Uterus (tissue), 4 donors: ENCODE results near the gene SP140. TPM values are rescaled to one million over a fixed set of nuclear protein-coding genes. Genes with fewer than 3 reads are reported as not detected.

Source experiments
- DNase-seq, 2 donors: peaks; one replicate each; pipeline ENCODE4 v3.0.0-alpha.2; 2019 to 2020
- H3K27ac ChIP-seq, 2 donors: fragments of 200-600 bp; sonication (generic); 1 replicate in 1 of 2; 2 replicates in 1 of 2; pipeline ENCODE4 v1.5.1; 2016 to 2018
- H3K27me3 ChIP-seq, 2 donors: fragments of 200-600 bp; sonication (generic); one replicate each; pipeline ENCODE4 v1.5.1; 2018 to 2019; ENCODE audit warnings: control low read depth in 1 of 2
- H3K36me3 ChIP-seq, 2 donors: fragments of 200-600 bp; sonication (generic); one replicate each; pipeline ENCODE4 v1.5.1; 2019; ENCODE audit warnings: control low read depth in 1 of 2
- H3K4me1 ChIP-seq, 2 donors: fragments of 200-600 bp; sonication (generic); one replicate each; pipeline ENCODE4 v1.5.1; 2018 to 2019; ENCODE audit warnings: control low read depth in 1 of 2
- H3K4me3 ChIP-seq, 2 donors: fragments of 200-600 bp; sonication (generic); 1 replicate in 1 of 2; 2 replicates in 1 of 2; pipeline ENCODE4 v1.5.1; 2018 to 2019; ENCODE audit warnings: mild to moderate bottlenecking in 1 of 2
- H3K9me3 ChIP-seq, 2 donors: fragments of 200-600 bp; sonication (generic); one replicate each; pipeline ENCODE4 v1.5.1; 2019; ENCODE audit warnings: control low read depth in 1 of 2
- POLR2A ChIP-seq, 2 donors: fragments of 450-650 bp; IDR thresholded peaks; one replicate each; pipeline ENCODE4 v1.6.1; 2016; ENCODE audit warnings: antibody characterized with exemption in 2 of 2, mild to moderate bottlenecking in 1 of 2, moderate library complexity in 1 of 2
- intact Hi-C: fragments of 100-400 bp; cut with DNase I; formaldehyde crosslinking; loops from one replicate; pipeline ENCODE4 v1.15.1; 2023; ENCODE audit warnings: low total_unique reads
- total RNA-seq, 4 donors: library from RNA; depleted of rRNA in 3 of 4; stranded (reverse); fragments of >200 nt in 3 of 4; gene quantifications; one replicate each; pipeline versions ENCODE4 v1.1.0 to v1.2.4, GENCODE V29; 2014 to 2023
- TF ChIP-seq, protein P1 (sequence below), 4 experiments: fragments of 200-600 bp in 2 of 4; fragments of 450-650 bp in 2 of 4; sonication (generic) in 2 of 4; IDR thresholded peaks; one replicate each; pipeline ENCODE4 v1.5.1; 2016 to 2019; ENCODE audit warnings: antibody characterized with exemption in 4 of 4, mild to moderate bottlenecking in 2 of 4, moderate library complexity in 1 of 4
- donor health status: DM: yes; HTN: yes; CAD: no.

The SP140 gene
- total RNA-seq, 4 donors from 2014 or later: 0.77 to 1.1 (median 0.97) TPM; not detected in 1

GRCh38 chr2:230234122-230234722 lies 8.7 kb downstream of the SP140 start:
- no peak for DNase-seq
- Histone ChIP-seq H3K27me3 (no peaks in the 10 kb centered on the region), H3K36me3 (no peaks in the 10 kb centered on the region), H3K9me3 (peaks cover 0 to 8% of the 10 kb centered on the region in 2 donors), H3K27ac (no peak overlapping the region), H3K4me3 (no peak overlapping the region), H3K4me1 (no peaks in the 10 kb centered on the region)
- no peak for TF ChIP-seq POLR2A (IDR thresholded peaks at IDR 0.05)
- TF ChIP-seq, protein P1, sequence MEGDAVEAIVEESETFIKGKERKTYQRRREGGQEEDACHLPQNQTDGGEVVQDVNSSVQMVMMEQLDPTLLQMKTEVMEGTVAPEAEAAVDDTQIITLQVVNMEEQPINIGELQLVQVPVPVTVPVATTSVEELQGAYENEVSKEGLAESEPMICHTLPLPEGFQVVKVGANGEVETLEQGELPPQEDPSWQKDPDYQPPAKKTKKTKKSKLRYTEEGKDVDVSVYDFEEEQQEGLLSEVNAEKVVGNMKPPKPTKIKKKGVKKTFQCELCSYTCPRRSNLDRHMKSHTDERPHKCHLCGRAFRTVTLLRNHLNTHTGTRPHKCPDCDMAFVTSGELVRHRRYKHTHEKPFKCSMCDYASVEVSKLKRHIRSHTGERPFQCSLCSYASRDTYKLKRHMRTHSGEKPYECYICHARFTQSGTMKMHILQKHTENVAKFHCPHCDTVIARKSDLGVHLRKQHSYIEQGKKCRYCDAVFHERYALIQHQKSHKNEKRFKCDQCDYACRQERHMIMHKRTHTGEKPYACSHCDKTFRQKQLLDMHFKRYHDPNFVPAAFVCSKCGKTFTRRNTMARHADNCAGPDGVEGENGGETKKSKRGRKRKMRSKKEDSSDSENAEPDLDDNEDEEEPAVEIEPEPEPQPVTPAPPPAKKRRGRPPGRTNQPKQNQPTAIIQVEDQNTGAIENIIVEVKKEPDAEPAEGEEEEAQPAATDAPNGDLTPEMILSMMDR (IDR thresholded peaks at IDR 0.05): no peak
- intact Hi-C loops: no loop called here

GRCh38 chr2:230234845-230235244 lies 9.3 kb downstream of the SP140 start:
- Histone ChIP-seq H3K36me3 (no peaks in the 10 kb centered on the region), H3K27me3 (no peaks in the 10 kb centered on the region), H3K4me1 (no peaks in the 10 kb centered on the region), H3K27ac (no peak overlapping the region), H3K9me3 (peaks cover 0 to 8% of the 10 kb centered on the region in 2 donors), H3K4me3 (no peak overlapping the region)
- DNase-seq: no peak
- TF ChIP-seq, protein P1 (IDR thresholded peaks at IDR 0.05): no peak
- no peak for TF ChIP-seq POLR2A (IDR thresholded peaks at IDR 0.05)
- intact Hi-C loops: no loop called here

DNA sequence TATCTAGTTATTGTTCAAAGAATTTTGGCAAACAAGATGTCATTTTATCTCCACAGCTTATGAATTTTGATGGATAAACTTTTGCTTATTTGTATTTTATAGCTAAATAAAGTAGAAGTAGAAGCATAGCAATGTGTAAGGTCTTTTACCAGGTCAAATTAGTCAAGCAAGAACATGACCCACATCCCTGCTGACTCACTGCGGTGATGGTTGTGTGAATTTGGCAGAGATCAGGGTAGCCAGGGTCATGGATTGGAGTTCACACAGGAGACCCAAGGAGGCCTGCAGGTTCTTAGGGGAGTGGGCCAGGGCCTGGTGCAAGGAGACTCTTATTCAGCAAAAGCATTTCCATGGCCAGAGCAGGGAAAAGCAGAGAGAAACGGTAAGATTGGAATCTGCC lies 18.7 kb downstream of the SP140 start:
- H3K27me3 ChIP-seq: no peaks in the 10 kb centered on the region
- H3K9me3 ChIP-seq: no peaks in the 10 kb centered on the region
- H3K36me3 ChIP-seq: no peaks in the 10 kb centered on the region
- no peak overlapping the region for H3K27ac ChIP-seq
- TF ChIP-seq, protein P1 (IDR thresholded peaks at IDR 0.05): no peak
- TF ChIP-seq POLR2A (IDR thresholded peaks at IDR 0.05): no peak
- H3K4me1 ChIP-seq: no peaks in the 10 kb centered on the region
- DNase-seq: no peak
- no peak overlapping the region for H3K4me3 ChIP-seq
- intact Hi-C loops: no loop called here

GRCh38 chr2:230246206-230246605 lies 20.7 kb downstream of the SP140 start:
- intact Hi-C loops: no loop called here
- no peak overlapping the region for H3K4me3 ChIP-seq
- no peaks in the 10 kb centered on the region for H3K27me3 ChIP-seq
- no peaks in the 10 kb centered on the region for H3K36me3 ChIP-seq
- DNase-seq: no peak
- no peaks in the 10 kb centered on the region for H3K4me1 ChIP-seq
- H3K27ac ChIP-seq: no peak overlapping the region
- H3K9me3 ChIP-seq: no peaks in the 10 kb centered on the region
- no peak for TF ChIP-seq POLR2A (IDR thresholded peaks at IDR 0.05)
- TF ChIP-seq, protein P1 (IDR thresholded peaks at IDR 0.05): no peak

DNA sequence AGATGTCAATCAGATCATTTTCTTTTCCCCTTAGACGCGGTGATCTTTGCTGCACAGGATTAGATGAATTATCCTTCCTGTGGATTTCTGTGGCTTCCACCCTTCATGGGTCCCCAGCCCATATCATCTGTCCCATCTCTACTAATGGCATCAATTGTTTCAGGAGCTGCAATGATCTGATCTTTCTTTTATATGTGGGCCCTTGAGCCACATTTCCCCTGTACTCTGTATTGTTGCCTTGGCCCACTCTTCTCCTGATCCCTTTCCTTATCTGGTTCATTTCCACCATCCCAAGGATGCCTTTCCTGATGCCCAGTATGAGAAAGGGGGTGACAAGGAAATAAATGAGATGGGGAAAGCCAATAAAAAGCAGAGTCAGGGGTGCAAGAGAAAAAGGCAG lies 24.7 kb downstream of the SP140 start:
- intact Hi-C loops: no loop called here
- Histone ChIP-seq H3K9me3 (no peaks in the 10 kb centered on the region), H3K27me3 (no peaks in the 10 kb centered on the region), H3K36me3 (no peaks in the 10 kb centered on the region), H3K27ac (no peak overlapping the region), H3K4me3 (no peak overlapping the region), H3K4me1 (no peaks in the 10 kb centered on the region)
- TF ChIP-seq, protein P1 (IDR thresholded peaks at IDR 0.05): no peak
- TF ChIP-seq POLR2A (IDR thresholded peaks at IDR 0.05): no peak
- DNase-seq: no peak
